ENCODE results near the gene BUD13. TPM values are rescaled to one million over a fixed set of nuclear protein-coding genes. Genes with fewer than 3 reads are reported as not detected.
A peak's percentile ranks its signal among the peaks of the same experiment; 100 is the strongest.

The BUD13 gene
- total RNA-seq, 1 donor, result 14.5 TPM

DNA sequence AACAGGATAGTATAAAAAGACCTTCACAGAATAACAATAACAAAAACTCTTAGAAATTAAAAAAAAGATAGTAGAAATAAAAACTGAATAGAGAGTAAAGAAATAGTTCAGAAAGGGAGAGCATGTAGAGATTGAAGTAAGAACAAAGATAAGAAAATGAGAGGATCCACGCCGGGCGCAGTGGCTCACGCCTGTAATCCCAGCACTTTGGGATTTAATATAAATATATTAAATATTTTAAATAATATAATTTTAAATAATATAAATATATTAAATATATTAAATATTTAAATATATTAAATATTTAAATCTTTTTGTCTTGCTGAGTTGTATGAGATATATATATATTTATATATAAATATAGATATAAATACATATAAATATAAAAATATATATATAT is 39.3 kb upstream of the BUD13 start:
- H3K4me1 ChIP-seq (ENCODE audit: insufficient read depth, low read length), result peaks cover 16% of the 10 kb centered on the region
- H3K36me3 ChIP-seq (ENCODE audit: insufficient read depth, low read length), result no peaks in the 10 kb centered on the region
- H3K4me3 ChIP-seq (ENCODE audit: insufficient read depth, low read length), result no peak overlapping the region
- H3K4me2 ChIP-seq (ENCODE audit: insufficient read depth, low read length), result no peak overlapping the region
- no peak overlapping the region for H2AFZ ChIP-seq (ENCODE audit: low read length)
- DNase-seq (ENCODE audit: insufficient read length, low spot score, missing footprints), result no peak
- no peaks in the 10 kb centered on the region for H3K79me2 ChIP-seq (ENCODE audit: insufficient read depth, low read length)
- H4K20me1 ChIP-seq (ENCODE audit: insufficient read depth, low read length), result no peaks in the 10 kb centered on the region
- no peak overlapping the region for H3K27ac ChIP-seq (ENCODE audit: low read depth, low read length)
- no peaks in the 10 kb centered on the region for H3K27me3 ChIP-seq (ENCODE audit: insufficient read depth, low read length)
- no peak for TF ChIP-seq CTCF (IDR thresholded peaks at IDR 0.05; ENCODE audit: extremely low read depth, low read depth, low read length)
- no peaks in the 10 kb centered on the region for H3K9me3 ChIP-seq (ENCODE audit: low read depth, low read length)

- TF ChIP-seq CTCF (IDR thresholded peaks at IDR 0.05; ENCODE audit: extremely low read depth, low read depth, low read length), result no peak
- Histone ChIP-seq H2AFZ (ENCODE audit: low read length) (peak overlapping the region; percentile 23), H3K4me1 (ENCODE audit: insufficient read depth, low read length) (peaks cover 16% of the 10 kb centered on the region), H3K4me3 (ENCODE audit: insufficient read depth, low read length) (no peak overlapping the region), H4K20me1 (ENCODE audit: insufficient read depth, low read length) (no peaks in the 10 kb centered on the region), H3K27me3 (ENCODE audit: insufficient read depth, low read length) (no peaks in the 10 kb centered on the region), H3K79me2 (ENCODE audit: insufficient read depth, low read length) (no peaks in the 10 kb centered on the region), H3K4me2 (ENCODE audit: insufficient read depth, low read length) (no peak overlapping the region), H3K36me3 (ENCODE audit: insufficient read depth, low read length) (no peaks in the 10 kb centered on the region), H3K9me3 (ENCODE audit: low read depth, low read length) (no peaks in the 10 kb centered on the region), H3K27ac (ENCODE audit: low read depth, low read length) (no peak overlapping the region)
- no peak for DNase-seq (ENCODE audit: insufficient read length, low spot score, missing footprints)
Measured at GRCh38 chr11:116811194-116811593, 38.4 kb upstream of the BUD13 start.

GRCh38 chr11:116808262-116809175 is 35.7 kb upstream of the BUD13 start:
- H3K79me2 ChIP-seq (ENCODE audit: insufficient read depth, low read length), result no peaks in the 10 kb centered on the region
- no peaks in the 10 kb centered on the region for H3K27me3 ChIP-seq (ENCODE audit: insufficient read depth, low read length)
- H3K4me2 ChIP-seq (ENCODE audit: insufficient read depth, low read length), result peak overlapping the region; percentile 59
- peaks cover 10% of the 10 kb centered on the region for H3K4me1 ChIP-seq (ENCODE audit: insufficient read depth, low read length)
- H4K20me1 ChIP-seq (ENCODE audit: insufficient read depth, low read length), result no peaks in the 10 kb centered on the region
- no peaks in the 10 kb centered on the region for H3K36me3 ChIP-seq (ENCODE audit: insufficient read depth, low read length)
- no peak for TF ChIP-seq CTCF (IDR thresholded peaks at IDR 0.05; ENCODE audit: extremely low read depth, low read depth, low read length)
- H3K27ac ChIP-seq (ENCODE audit: low read depth, low read length), result peak overlapping the region; percentile 94
- no peak overlapping the region for H3K4me3 ChIP-seq (ENCODE audit: insufficient read depth, low read length)
- peak overlapping the region; percentile 70 for H2AFZ ChIP-seq (ENCODE audit: low read length)
- no peaks in the 10 kb centered on the region for H3K9me3 ChIP-seq (ENCODE audit: low read depth, low read length)
- DNase-seq (ENCODE audit: insufficient read length, low spot score, missing footprints), result no peak

DNA sequence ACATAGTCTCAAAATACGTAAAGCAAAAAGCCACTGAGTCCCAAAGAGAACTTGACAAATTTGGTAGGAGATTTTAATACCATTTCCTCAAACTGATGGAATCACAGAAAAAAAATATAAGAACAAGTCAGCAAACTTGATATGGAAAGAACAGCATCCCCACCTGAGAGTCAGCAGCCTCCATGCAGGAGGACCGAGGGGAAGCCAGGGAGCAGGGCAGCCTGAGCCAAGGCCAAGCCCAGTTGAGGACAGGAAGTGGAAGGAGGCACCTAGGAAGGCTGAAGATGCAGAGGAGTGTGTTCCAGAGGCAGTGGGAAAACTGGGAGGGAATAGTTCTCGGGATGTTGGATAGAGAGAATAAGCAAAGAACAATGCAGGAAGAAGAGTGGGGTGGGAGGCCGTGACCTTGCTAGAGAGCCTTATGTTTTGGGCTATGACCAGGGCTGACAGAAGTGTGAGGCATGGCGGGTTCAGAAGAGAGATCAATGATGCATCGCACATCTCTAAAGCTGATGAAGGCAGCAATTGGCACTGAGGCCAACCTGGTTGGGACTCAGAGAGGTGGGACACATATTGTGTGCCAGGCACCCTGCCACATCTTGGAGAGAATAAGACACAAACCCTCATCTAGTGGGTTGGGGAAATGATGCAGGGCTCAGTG is 34.9 kb upstream of the BUD13 start:
- H3K9me3 ChIP-seq (ENCODE audit: low read depth, low read length), result no peaks in the 10 kb centered on the region
- no peaks in the 10 kb centered on the region for H3K36me3 ChIP-seq (ENCODE audit: insufficient read depth, low read length)
- no peak overlapping the region for H2AFZ ChIP-seq (ENCODE audit: low read length)
- H3K27ac ChIP-seq (ENCODE audit: low read depth, low read length), result peak overlapping the region; percentile 94
- no peak for TF ChIP-seq CTCF (IDR thresholded peaks at IDR 0.05; ENCODE audit: extremely low read depth, low read depth, low read length)
- no peaks in the 10 kb centered on the region for H3K27me3 ChIP-seq (ENCODE audit: insufficient read depth, low read length)
- no peak overlapping the region for H3K4me2 ChIP-seq (ENCODE audit: insufficient read depth, low read length)
- H3K4me3 ChIP-seq (ENCODE audit: insufficient read depth, low read length), result no peak overlapping the region
- H3K4me1 ChIP-seq (ENCODE audit: insufficient read depth, low read length), result peaks cover 10% of the 10 kb centered on the region
- H3K79me2 ChIP-seq (ENCODE audit: insufficient read depth, low read length), result no peaks in the 10 kb centered on the region
- H4K20me1 ChIP-seq (ENCODE audit: insufficient read depth, low read length), result no peaks in the 10 kb centered on the region
- DNase-seq (ENCODE audit: insufficient read length, low spot score, missing footprints), result no peak

All from osteoblast (primary cell).